Smooth muscle cell (in vitro differentiated cells): ENCODE results near the gene FYN. TPM values are rescaled to one million over a fixed set of nuclear protein-coding genes. Genes with fewer than 3 reads are reported as not detected.
A peak's percentile ranks its signal among the peaks of the same experiment; 100 is the strongest.

Source experiments
- DNase-seq: peaks from one replicate; lab custom pipeline; 2025; ENCODE audit not compliant: unreplicated experiment; lab: John Stamatoyannopoulos, UW
- H2AFZ ChIP-seq: fragments of 200-600 bp; sonication (generic); 2 replicates; pipeline ENCODE4 v1.6.0; 2016; ENCODE audit warnings: antibody characterized with exemption, low read depth, mild to moderate bottlenecking
- H3F3A ChIP-seq: fragments of 200-600 bp; sonication (generic); 2 replicates; pipeline ENCODE4 v1.6.0; 2017; ENCODE audit warnings: antibody characterized with exemption, low read depth
- H3K27ac ChIP-seq: fragments of 200-600 bp; sonication (generic); 2 replicates; pipeline ENCODE4 v1.5.1; 2016; ENCODE audit warnings: low read depth, mild to moderate bottlenecking
- H3K27me3 ChIP-seq: fragments of 200-600 bp; sonication (generic); 2 replicates; pipeline ENCODE4 v1.6.1; 2016; ENCODE audit warnings: low read depth, mild to moderate bottlenecking
- H3K36me3 ChIP-seq: fragments of 200-600 bp; sonication (generic); 2 replicates; pipeline ENCODE4 v1.5.1; 2016; ENCODE audit warnings: low read depth
- H3K4me1 ChIP-seq: fragments of 200-600 bp; sonication (generic); 2 replicates; pipeline ENCODE4 v1.5.1; 2016; ENCODE audit warnings: low read depth
- H3K4me2 ChIP-seq: fragments of 200-600 bp; sonication (generic); 2 replicates; pipeline ENCODE4 v1.6.0; 2016; ENCODE audit warnings: mild to moderate bottlenecking
- H3K4me3 ChIP-seq: fragments of 200-600 bp; sonication (generic); 2 replicates; pipeline ENCODE4 v1.5.1; 2016; ENCODE audit warnings: mild to moderate bottlenecking
- H3K79me2 ChIP-seq: fragments of 200-600 bp; sonication (generic); 2 replicates; pipeline ENCODE4 v1.6.0; 2016; ENCODE audit warnings: low read depth, mild to moderate bottlenecking
- H3K9ac ChIP-seq: fragments of 200-600 bp; sonication (generic); 2 replicates; pipeline ENCODE4 v1.6.0; 2016; ENCODE audit warnings: low read depth
- H3K9me3 ChIP-seq: fragments of 200-600 bp; sonication (generic); replicated peaks from 2 replicates; pipeline ENCODE4 v1.5.1; 2016; ENCODE audit warnings: low read depth
- H4K20me1 ChIP-seq: fragments of 200-600 bp; sonication (generic); 2 replicates; pipeline ENCODE4 v1.6.0; 2016; ENCODE audit warnings: low read depth
- CTCF ChIP-seq: fragments of 200-600 bp; sonication (generic); IDR thresholded peaks from 2 replicates; pipeline ENCODE4 v1.5.1; 2017; ENCODE audit warnings: borderline replicate concordance, mild to moderate bottlenecking, antibody characterized with exemption; ENCODE audit not compliant: insufficient read depth, poor library complexity, severe bottlenecking
- WGBS: methylation state at CpG from one replicate; pipeline ENCODE4 v1.1.7; 2016; ENCODE audit warnings: low lambda C conversion rate; 5-methylcytosine and 5-hydroxymethylcytosine counted together
- polyA plus RNA-seq: library from polyadenylated mRNA; unstranded; fragments of >200 nt; fragmentation: Nextera tagmentation; extraction: Ambion mirVana; gene quantifications from 2 replicates; pipeline ENCODE4 v1.2.1, GENCODE V29; 2016
- total RNA-seq: library from RNA; depleted of rRNA; stranded (reverse); fragments of >200 nt; gene quantifications from 2 replicates; pipeline ENCODE4 v1.2.3, GENCODE V29; 2014

The FYN gene
- total and polyA plus RNA-seq, 2 experiments from 2014 or later, result 110 to 138 TPM

GRCh38 chr6:111824608-111825337, 48.5 kb downstream of the FYN start:
- no peaks in the 10 kb centered on the region for H3K36me3 ChIP-seq
- WGBS, result 80% methylated on average over 4 of the region's 4 CpGs
- no peak overlapping the region for H3K9ac ChIP-seq
- no peak for DNase-seq
- peak overlapping the region; percentile 57 for H3K4me2 ChIP-seq
- H3K79me2 ChIP-seq, result peaks cover 43% of the 10 kb centered on the region
- H3K27ac ChIP-seq, result peak overlapping the region; percentile 75
- H3F3A ChIP-seq, result peaks cover 21% of the 10 kb centered on the region
- no peak for TF ChIP-seq CTCF
- peaks cover 63% of the 10 kb centered on the region for H4K20me1 ChIP-seq
- no peaks in the 10 kb centered on the region for H3K9me3 ChIP-seq
- no peaks in the 10 kb centered on the region for H3K27me3 ChIP-seq
- H2AFZ ChIP-seq, result no peak overlapping the region
- H3K4me1 ChIP-seq, result peaks cover 14% of the 10 kb centered on the region
- H3K4me3 ChIP-seq, result no peak overlapping the region

GRCh38 chr6:111823831-111824607, 49.2 kb downstream of the FYN start:
- Histone ChIP-seq H3K79me2 (peaks cover 44% of the 10 kb centered on the region), H3F3A (peaks cover 21% of the 10 kb centered on the region), H3K9ac (peak overlapping the region; percentile 18), H4K20me1 (peaks cover 57% of the 10 kb centered on the region), H3K36me3 (no peaks in the 10 kb centered on the region), H3K27ac (peak overlapping the region; percentile 75), H3K4me1 (peaks cover 12% of the 10 kb centered on the region), H2AFZ (no peak overlapping the region), H3K9me3 (no peaks in the 10 kb centered on the region), H3K4me3 (no peak overlapping the region), H3K27me3 (no peaks in the 10 kb centered on the region), H3K4me2 (peak overlapping the region; percentile 57)
- DNase-seq, result no peak
- no peak for TF ChIP-seq CTCF
- WGBS, result 46% methylated on average over 4 of the region's 4 CpGs

GRCh38 chr6:111823012-111823411, 50.2 kb downstream of the FYN start:
- peak overlapping the region; percentile 18 for H3K9ac ChIP-seq
- H3K9me3 ChIP-seq, result no peaks in the 10 kb centered on the region
- peak overlapping the region; percentile 57 for H3K4me2 ChIP-seq
- no peak overlapping the region for H2AFZ ChIP-seq
- peaks cover 12% of the 10 kb centered on the region for H3K4me1 ChIP-seq
- peaks cover 59% of the 10 kb centered on the region for H4K20me1 ChIP-seq
- H3K27ac ChIP-seq, result peak overlapping the region; percentile 75
- peaks cover 21% of the 10 kb centered on the region for H3F3A ChIP-seq
- 97% methylated on average over 6 of the region's 6 CpGs for whole genome bisulfite sequencing
- no peak overlapping the region for H3K4me3 ChIP-seq
- H3K36me3 ChIP-seq, result no peaks in the 10 kb centered on the region
- peaks cover 39% of the 10 kb centered on the region for H3K79me2 ChIP-seq
- TF ChIP-seq CTCF, result no peak
- H3K27me3 ChIP-seq, result no peaks in the 10 kb centered on the region
- DNase-seq, result no peak
